ENCODE data around the gene RAPGEF6.
"Not testable (repeated sequence)": the region's sequence is repeated elsewhere in the genome, so short reads cannot be mapped to it uniquely, and the experiment has no call there.

The RAPGEF6 gene, protein sequence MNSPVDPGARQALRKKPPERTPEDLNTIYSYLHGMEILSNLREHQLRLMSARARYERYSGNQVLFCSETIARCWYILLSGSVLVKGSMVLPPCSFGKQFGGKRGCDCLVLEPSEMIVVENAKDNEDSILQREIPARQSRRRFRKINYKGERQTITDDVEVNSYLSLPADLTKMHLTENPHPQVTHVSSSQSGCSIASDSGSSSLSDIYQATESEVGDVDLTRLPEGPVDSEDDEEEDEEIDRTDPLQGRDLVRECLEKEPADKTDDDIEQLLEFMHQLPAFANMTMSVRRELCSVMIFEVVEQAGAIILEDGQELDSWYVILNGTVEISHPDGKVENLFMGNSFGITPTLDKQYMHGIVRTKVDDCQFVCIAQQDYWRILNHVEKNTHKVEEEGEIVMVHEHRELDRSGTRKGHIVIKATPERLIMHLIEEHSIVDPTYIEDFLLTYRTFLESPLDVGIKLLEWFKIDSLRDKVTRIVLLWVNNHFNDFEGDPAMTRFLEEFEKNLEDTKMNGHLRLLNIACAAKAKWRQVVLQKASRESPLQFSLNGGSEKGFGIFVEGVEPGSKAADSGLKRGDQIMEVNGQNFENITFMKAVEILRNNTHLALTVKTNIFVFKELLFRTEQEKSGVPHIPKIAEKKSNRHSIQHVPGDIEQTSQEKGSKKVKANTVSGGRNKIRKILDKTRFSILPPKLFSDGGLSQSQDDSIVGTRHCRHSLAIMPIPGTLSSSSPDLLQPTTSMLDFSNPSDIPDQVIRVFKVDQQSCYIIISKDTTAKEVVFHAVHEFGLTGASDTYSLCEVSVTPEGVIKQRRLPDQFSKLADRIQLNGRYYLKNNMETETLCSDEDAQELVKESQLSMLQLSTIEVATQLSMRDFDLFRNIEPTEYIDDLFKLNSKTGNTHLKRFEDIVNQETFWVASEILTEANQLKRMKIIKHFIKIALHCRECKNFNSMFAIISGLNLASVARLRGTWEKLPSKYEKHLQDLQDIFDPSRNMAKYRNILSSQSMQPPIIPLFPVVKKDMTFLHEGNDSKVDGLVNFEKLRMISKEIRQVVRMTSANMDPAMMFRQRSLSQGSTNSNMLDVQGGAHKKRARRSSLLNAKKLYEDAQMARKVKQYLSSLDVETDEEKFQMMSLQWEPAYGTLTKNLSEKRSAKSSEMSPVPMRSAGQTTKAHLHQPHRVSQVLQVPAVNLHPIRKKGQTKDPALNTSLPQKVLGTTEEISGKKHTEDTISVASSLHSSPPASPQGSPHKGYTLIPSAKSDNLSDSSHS (N-terminal part only)

DNA sequence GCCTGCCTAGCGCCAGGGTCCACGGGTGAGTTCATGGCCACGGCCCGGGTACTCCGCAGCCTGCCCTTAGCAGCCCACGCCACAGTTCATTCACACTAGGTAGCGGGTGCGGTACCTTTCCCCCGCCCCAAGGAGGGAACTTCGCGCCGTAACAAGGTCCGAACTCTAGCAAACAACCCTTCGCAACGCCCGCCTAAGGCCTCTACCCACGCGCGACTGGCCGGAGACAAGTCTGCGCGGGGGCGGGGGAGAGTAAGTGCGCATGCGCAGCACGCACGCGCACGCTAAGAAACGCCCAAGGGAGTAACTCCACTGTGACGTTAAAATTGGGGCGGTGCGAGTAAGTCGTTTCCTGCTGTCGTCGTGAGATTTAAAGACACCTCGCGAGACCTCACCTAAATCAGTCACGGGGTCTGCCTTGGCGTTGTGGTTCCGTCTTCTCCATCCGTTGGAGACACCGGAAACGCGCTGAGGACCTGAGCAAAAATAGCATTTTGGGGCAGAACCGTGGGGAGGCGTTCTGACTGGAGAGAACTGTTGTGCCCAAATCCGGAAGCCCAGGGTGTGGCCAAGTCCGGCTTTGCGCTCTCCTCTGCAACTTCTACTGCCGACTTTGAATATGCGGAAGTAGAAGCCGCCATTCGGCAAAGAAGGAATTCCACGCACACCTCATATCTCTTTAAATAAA lies at the start of gene RAPGEF6:
TSS of gene RAPGEF6 (minus strand) at position 234 of the 688 bp plus-strand sequence. CDS start at position 35, 199 bp downstream.
- DNase-seq = peak; percentile 78

DNA sequence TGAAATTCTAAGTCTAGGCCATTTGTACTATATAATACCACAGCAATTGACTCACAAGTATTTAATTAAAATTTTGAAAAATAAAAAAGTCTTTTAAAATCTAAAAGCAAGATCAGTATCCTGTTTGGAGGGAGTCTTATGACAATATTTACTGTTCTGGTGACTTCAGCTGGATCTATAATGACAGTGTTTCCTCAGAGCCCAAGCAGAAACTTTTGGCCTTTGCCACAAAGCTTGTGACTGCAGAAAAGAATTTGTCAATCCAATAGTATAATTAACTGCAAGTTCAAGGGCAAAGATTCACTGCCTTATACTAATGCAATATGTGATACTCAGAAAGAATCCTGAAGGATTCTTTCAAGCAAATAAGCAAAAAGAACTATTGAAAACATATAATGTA lies 49.6 kb upstream of the RAPGEF6 start:
- no peak for DNase-seq

DNA sequence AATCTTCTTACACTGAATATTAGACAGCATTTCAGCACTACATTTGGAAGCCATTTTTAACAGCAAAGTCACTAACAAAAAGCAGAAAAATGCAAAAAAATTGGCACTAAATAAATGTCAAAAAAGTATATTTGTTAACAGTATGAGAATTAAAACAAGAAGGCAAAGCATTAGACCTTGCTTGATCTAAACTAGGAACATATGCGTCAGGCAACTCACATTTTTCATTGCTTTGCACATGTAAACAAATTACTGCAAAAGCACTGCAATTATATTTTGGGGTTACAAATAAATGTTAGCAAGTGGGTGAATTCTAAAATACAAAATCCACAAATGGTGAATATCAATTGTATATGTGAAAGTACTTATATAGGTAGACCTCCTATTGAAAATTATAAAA lies 49.0 kb upstream of the RAPGEF6 start:
- DNase-seq = no peak

DNA sequence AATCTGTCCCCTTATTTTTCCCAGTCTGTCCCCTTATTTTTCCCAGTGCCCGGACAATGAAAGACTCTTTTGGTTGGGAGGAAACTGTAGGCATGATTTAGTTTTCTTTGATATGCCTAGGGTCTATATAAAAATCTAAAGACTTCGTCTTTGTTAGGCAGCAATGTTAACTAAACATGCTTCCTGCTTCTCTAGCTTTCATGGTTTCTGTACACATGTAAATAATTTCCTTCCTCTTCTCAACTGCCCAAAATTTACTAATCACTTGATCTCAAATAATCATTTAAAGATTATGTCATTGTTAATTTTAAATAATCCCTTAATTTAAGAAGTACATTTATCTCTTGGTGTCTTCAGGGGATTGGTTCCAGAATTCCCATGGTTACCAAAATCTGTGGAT lies 47.8 kb upstream of the RAPGEF6 start:
- DNase-seq = no peak

DNA sequence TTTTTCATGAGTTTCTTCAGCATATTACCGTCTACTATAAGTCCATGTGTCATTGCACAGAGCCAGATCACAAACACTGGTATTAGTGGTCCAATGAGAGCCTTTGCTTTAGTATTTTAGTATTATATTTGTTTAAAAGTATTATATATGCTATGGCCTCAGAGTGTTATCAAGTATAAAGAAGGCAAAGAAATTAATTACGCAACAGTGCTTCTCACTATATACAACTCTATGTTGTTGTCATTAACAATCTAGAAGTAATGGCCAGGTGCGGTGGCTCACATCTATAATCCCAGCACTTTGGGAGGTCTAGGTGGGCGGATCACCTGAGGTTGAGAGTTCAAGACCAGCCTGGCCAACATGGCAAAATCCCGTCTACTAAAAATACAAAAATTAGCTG lies 47.1 kb upstream of the RAPGEF6 start:
- no peak for DNase-seq

DNA sequence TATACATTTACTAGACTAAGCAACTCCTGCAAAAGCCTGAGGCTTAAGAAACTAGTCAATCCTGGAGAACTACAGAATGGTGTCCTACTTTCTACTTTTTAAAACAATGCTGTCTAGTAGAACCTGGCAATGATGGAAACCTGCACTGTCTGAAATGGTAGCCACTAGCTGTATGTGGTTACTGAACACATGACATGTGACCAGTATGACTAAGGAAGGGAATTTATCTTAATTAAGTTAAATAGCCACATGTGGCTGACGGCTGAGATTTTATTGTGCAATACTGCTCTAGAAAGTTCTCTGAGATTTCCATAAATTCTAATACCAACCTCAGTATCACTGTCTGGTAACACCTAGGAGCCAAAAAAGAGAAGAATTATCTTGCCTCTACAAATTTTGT lies 44.9 kb upstream of the RAPGEF6 start:
- no peak for DNase-seq

DNA sequence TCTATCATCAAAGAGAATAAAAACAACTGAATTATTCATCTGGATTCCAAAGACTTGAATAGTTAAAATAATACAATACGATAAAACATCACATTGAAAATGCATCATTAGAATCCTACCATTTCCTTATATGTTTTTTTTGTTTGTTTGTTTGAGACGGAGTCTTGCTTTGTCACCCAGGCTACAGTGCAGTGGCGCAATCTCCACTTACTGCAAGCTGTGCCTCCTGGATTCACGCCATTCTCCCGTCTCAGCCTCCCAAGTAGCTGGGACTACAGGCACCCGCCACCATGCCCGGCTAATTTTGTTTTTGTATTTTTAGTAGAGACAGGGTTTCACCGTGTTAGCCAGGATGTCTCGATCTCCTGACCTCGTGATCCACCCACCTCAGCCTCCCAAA lies 43.2 kb upstream of the RAPGEF6 start:
- not testable (repeated sequence) for DNase-seq

- no peak for DNase-seq
Observed at GRCh38 chr5:131677115-131677514, 42.1 kb upstream of the RAPGEF6 start.

- no peak for DNase-seq
Observed at GRCh38 chr5:131672776-131673175, 37.7 kb upstream of the RAPGEF6 start.

- DNase-seq = no peak
Observed at GRCh38 chr5:131671994-131672655, 37.1 kb upstream of the RAPGEF6 start.

- DNase-seq = no peak
Observed at GRCh38 chr5:131671409-131671808, 36.4 kb upstream of the RAPGEF6 start.

GRCh38 chr5:131664929-131665328 lies 29.9 kb upstream of the RAPGEF6 start:
- DNase-seq = no peak

GRCh38 chr5:131661933-131662332 lies 26.9 kb upstream of the RAPGEF6 start:
- no peak for DNase-seq

GRCh38 chr5:131659841-131660240 lies 24.8 kb upstream of the RAPGEF6 start:
- DNase-seq = no peak

- DNase-seq = no peak
Observed at GRCh38 chr5:131659290-131659689, 24.3 kb upstream of the RAPGEF6 start.

DNA sequence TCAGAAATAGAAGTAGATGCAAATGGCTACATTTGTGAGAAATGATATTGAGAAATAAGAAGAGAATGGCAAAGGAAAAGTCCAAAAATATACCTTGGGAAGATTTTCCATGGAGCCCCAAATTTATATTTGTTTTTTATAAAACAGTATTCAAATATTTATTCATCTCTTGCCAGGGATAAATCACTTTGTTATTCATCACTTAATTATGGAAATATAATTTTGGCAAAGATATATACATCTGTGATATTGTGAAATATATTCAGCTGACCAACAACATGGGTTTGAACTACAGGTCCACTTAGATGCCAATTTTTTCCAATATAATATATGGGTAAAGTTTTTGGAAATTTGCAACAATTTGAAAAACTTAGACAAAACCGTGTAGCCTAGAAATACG lies 19.7 kb upstream of the RAPGEF6 start:
- DNase-seq = no peak

DNA sequence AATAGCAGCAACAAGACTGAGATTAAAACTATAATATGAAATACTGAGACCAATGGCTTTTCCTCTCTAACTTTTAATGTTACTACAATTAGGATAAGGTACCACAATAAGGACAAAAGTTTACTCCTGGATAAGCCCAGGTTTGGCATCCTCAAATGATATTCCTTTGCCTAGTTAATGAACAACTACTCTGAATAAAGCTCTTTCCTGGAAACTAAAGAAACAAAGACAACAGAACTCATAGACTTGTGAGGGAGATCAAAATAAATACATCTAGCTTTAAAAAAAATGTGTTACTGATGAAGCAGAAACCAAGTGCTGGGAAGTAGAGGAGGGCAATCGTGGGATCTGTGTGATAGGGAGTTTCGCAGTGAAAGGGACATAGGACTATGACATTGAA lies 19.3 kb upstream of the RAPGEF6 start:
- DNase-seq = no peak

DNA sequence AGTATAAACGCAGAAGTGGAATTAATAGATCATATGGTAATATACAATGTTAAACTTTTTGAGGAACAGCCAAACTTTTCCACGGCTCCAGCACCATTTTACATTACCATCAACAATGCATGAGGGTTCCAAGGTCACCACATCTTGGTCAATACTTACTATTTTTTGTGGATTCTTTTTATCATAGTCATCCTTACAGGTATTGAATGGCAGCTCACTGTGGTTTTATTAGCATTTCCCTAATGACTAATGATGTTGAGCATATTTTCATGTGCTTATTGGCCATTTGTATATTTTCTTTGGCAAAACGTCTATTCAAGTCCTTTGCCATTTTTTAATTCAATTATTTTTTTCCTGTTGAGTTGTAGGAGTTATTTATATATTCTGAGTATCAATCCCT lies 14.1 kb upstream of the RAPGEF6 start:
- DNase-seq = no peak

DNA sequence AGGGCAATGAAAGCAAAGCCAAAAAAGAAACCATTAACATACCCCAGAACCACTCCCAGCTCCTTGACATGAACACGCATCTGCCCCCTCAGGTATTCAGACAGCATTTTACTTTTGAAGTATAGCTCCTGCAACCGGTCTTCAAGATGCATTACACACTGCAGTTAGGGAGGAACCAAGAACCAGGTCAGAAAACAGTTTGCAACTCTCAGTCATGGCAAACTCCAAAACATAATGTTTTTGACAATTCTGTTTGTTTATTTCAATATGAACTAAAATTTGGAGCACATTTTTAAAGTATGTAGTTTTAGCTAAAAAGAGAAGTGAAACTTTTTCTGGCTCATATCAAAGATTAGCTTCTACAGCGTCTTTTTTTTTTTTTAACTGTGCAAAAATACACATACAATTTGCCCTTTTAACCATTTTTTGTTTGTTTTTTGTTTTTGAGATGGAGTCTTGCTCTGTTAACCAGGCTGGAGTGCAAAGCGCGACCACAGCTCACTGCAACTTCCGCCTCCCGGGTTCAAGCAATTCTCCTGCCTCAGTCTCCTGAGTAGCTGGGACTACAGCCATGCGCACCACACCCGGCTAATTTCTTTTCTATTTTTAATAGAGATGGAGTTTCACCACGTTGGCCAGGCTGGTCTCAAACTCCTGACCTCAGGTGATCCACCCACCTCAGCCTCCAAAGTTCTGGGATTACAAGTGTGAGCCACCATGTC lies 12.2 kb upstream of the RAPGEF6 start:
- DNase-seq = no peak

DNA sequence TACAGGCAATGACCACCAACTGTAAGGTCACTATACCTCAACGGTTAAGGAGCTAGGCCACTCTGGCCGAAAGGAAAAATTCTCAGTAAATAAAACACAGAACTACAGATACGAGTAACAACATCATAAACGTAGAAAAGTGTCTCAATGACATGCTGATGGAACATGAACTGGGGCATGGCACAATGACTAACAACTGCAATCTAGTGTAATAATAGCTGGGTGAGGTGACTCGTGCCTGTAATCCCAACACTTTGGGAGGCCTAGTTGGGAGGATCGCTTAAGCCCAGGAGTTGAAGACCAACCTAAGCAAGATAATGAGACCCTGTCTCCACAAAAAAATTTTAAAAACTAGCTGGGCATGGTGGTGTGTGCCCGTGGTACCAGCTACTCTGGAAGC lies 9.8 kb upstream of the RAPGEF6 start:
- no peak for DNase-seq

- DNase-seq = no peak
Observed at GRCh38 chr5:131644370-131644769, 9.3 kb upstream of the RAPGEF6 start.

All from NCI-H1417 treated with DMSO at 0.1 percent for 48 hours (cell line).